Loucy (cell line): ENCODE data around the gene LINS1.

Experiments
- H2AFZ ChIP-seq: fragments of 200-600 bp; sonication (generic); 2 replicates; pipeline ENCODE4 v1.6.0; 2016; ENCODE audit warnings: antibody characterized with exemption, mild to moderate bottlenecking, low read length, moderate library complexity
- H3F3A ChIP-seq: fragments of 200-600 bp; 2 replicates; pipeline ENCODE4 v1.6.0; 2016; ENCODE audit warnings: antibody characterized with exemption, low read depth, mild to moderate bottlenecking
- H3K27me3 ChIP-seq: fragments of 200-600 bp; sonication (generic); 2 replicates; pipeline ENCODE4 v1.6.1; 2014; ENCODE audit warnings: low read length, mild to moderate bottlenecking; ENCODE audit not compliant: insufficient read depth, poor library complexity, severe bottlenecking
- H3K36me3 ChIP-seq: fragments of 200-600 bp; sonication (generic); 2 replicates; pipeline ENCODE4 v1.6.1; 2016; ENCODE audit warnings: low read length; ENCODE audit not compliant: insufficient read depth
- H3K4me1 ChIP-seq: fragments of 200-600 bp; sonication (generic); 2 replicates; pipeline ENCODE4 v1.5.1; 2014; ENCODE audit warnings: low read length, mild to moderate bottlenecking; ENCODE audit not compliant: insufficient read depth, poor library complexity, severe bottlenecking
- H3K4me2 ChIP-seq: fragments of 200-600 bp; sonication (generic); 2 replicates; pipeline ENCODE4 v1.6.0; 2014; ENCODE audit warnings: antibody characterized with exemption, low read length, low read depth, mild to moderate bottlenecking; ENCODE audit not compliant: poor library complexity, severe bottlenecking
- H3K4me3 ChIP-seq: fragments of 200-600 bp; sonication (generic); 2 replicates; pipeline ENCODE4 v1.5.1; 2014; ENCODE audit warnings: low read length, mild to moderate bottlenecking, mixed read lengths; ENCODE audit not compliant: poor library complexity, severe bottlenecking
- H3K79me2 ChIP-seq: fragments of 200-600 bp; sonication (generic); 2 replicates; pipeline ENCODE4 v1.6.1; 2014; ENCODE audit warnings: low read length; ENCODE audit not compliant: insufficient read depth
- H3K9ac ChIP-seq: fragments of 200-600 bp; sonication (generic); 2 replicates; pipeline ENCODE4 v1.6.0; 2014; ENCODE audit warnings: mild to moderate bottlenecking, low read depth, low read length, moderate library complexity; ENCODE audit not compliant: poor library complexity, severe bottlenecking
- H3K9me2 ChIP-seq: fragments of 200-600 bp; sonication (generic); replicated peaks from 2 replicates; pipeline ENCODE4 v1.6.1; 2016; ENCODE audit warnings: low read depth, low read length, mixed read lengths
- H3K9me3 ChIP-seq: fragments of 200-600 bp; sonication (generic); 2 replicates; pipeline ENCODE4 v1.6.1; 2014; ENCODE audit warnings: mild to moderate bottlenecking, antibody characterized with exemption, low read length, low read depth; ENCODE audit not compliant: insufficient read depth
- H4K20me1 ChIP-seq: fragments of 200-600 bp; sonication (generic); 2 replicates; pipeline ENCODE4 v1.6.0; 2014; ENCODE audit warnings: antibody characterized with exemption, low read length, mild to moderate bottlenecking; ENCODE audit not compliant: insufficient read depth, poor library complexity, severe bottlenecking
- CTCF ChIP-seq: fragments of 200-600 bp; sonication (generic); conservative IDR thresholded peaks from 2 replicates; pipeline ENCODE4 v1.5.1; 2014; ENCODE audit warnings: mild to moderate bottlenecking, antibody characterized with exemption, low read length
- EZH2phosphoT487 ChIP-seq: fragments of 200-600 bp; IDR thresholded peaks from 2 replicates; pipeline ENCODE4 v1.6.1; 2018; ENCODE audit warnings: antibody characterized with exemption, mild to moderate bottlenecking, moderate library complexity, borderline replicate concordance

The LINS1 gene

GRCh38 chr15:100565591-100565990 lies 36.4 kb downstream of the LINS1 start:
- peaks cover 14% of the 10 kb centered on the region; the same call in 1 of the 2 replicates for H3K36me3 ChIP-seq
- H3K27me3 ChIP-seq, result no peaks in the 10 kb centered on the region
- H3K4me1 ChIP-seq, result no peaks in the 10 kb centered on the region
- H2AFZ ChIP-seq, result no peak overlapping the region
- no peaks in the 10 kb centered on the region for H3K9me2 ChIP-seq
- no peak overlapping the region for H3K4me2 ChIP-seq
- H3F3A ChIP-seq, result no peaks in the 10 kb centered on the region
- H3K79me2 ChIP-seq, result no peaks in the 10 kb centered on the region
- no peak overlapping the region for H3K4me3 ChIP-seq
- no peak overlapping the region for H3K9ac ChIP-seq
- TF ChIP-seq EZH2phosphoT487, result no peak
- TF ChIP-seq CTCF, result no peak
- no peaks in the 10 kb centered on the region for H3K9me3 ChIP-seq
- no peaks in the 10 kb centered on the region for H4K20me1 ChIP-seq

- Histone ChIP-seq H3K79me2 (no peaks in the 10 kb centered on the region), H3K9ac (no peak overlapping the region), H2AFZ (no peak overlapping the region), H3F3A (no peaks in the 10 kb centered on the region), H3K27me3 (no peaks in the 10 kb centered on the region), H3K4me1 (no peaks in the 10 kb centered on the region), H3K36me3 (no peaks in the 10 kb centered on the region), H3K4me2 (no peak overlapping the region), H4K20me1 (no peaks in the 10 kb centered on the region), H3K9me2 (no peaks in the 10 kb centered on the region), H3K9me3 (no peaks in the 10 kb centered on the region), H3K4me3 (no peak overlapping the region)
- TF ChIP-seq EZH2phosphoT487 (no peak), CTCF (no peak)
Observed at GRCh38 chr15:100560323-100560722, 41.7 kb downstream of the LINS1 start.

GRCh38 chr15:100559330-100559729 lies 42.7 kb downstream of the LINS1 start:
- Histone ChIP-seq H3K4me2 (no peak overlapping the region), H3K79me2 (no peaks in the 10 kb centered on the region), H3K4me1 (no peaks in the 10 kb centered on the region), H3K9me3 (no peaks in the 10 kb centered on the region), H4K20me1 (no peaks in the 10 kb centered on the region), H3F3A (no peaks in the 10 kb centered on the region), H3K9ac (no peak overlapping the region), H2AFZ (no peak overlapping the region), H3K4me3 (no peak overlapping the region), H3K27me3 (no peaks in the 10 kb centered on the region), H3K9me2 (no peaks in the 10 kb centered on the region), H3K36me3 (no peaks in the 10 kb centered on the region)
- TF ChIP-seq EZH2phosphoT487, result no peak
- TF ChIP-seq CTCF, result no peak
